Islet precursor cell (in vitro differentiated cells): Measurements from ENCODE around the gene TRIO.

Experiments used
- DNase-seq: peaks from one replicate; pipeline ENCODE4 v3.0.0-alpha.2; 2018

Gene TRIO

GRCh38 chr5:14503017-14503680 lies 360.0 kb downstream of the TRIO start:
- DNase-seq: no peak

DNA sequence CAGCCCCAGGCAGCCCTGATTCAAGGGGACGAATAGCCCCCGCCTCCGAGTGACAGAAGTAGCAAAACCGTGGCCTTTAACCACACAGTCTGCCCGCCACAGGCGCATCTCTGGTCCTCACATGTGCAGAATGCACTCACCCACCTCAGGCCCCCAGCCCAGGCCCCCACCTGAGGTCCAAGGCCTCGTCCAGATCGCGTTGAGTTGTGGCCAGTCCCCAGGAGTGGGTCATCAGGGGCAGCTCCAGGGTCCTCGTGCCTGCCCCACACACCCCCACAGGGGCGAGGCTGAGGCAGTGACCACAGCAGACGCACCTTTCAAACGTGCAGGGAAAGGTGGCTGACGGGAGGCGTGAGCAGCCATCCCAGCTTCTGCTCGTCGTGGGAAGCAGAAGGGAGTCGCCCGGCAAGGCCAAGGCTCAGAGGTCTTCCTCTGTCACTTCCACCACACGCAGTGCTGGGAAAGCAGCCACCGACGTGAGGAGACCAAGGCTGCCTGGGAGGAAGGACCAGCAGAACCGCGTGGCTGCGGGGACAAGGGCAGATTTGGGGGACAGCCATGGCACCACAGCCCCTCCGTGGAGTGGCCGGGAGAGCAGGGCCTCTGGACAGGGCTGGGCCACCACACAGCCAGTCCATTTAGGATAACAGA lies 360.7 kb downstream of the TRIO start:
- no peak for DNase-seq

- DNase-seq: no peak
Measured at GRCh38 chr5:14504332-14504727, 361.2 kb downstream of the TRIO start.

DNA sequence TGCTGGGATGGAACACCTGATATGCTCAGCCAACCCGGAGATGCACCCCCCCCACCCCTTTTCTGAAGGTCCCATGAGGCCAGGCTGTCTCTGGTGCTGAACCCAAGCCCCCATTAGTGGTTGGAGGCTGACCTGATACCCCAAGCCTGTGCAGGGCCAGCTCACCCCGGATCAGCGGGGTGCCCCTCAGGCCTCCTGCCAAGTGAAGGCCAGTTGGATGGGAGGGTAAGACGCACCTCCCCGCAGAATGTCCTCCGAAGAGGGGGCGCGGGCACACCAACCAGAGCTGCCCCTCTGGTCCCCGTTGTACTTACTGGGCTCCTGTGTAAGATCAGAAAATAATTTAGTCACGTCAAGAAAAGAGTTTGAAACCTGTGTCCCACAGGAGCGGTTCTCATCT lies 361.7 kb downstream of the TRIO start:
- DNase-seq: no peak

DNA sequence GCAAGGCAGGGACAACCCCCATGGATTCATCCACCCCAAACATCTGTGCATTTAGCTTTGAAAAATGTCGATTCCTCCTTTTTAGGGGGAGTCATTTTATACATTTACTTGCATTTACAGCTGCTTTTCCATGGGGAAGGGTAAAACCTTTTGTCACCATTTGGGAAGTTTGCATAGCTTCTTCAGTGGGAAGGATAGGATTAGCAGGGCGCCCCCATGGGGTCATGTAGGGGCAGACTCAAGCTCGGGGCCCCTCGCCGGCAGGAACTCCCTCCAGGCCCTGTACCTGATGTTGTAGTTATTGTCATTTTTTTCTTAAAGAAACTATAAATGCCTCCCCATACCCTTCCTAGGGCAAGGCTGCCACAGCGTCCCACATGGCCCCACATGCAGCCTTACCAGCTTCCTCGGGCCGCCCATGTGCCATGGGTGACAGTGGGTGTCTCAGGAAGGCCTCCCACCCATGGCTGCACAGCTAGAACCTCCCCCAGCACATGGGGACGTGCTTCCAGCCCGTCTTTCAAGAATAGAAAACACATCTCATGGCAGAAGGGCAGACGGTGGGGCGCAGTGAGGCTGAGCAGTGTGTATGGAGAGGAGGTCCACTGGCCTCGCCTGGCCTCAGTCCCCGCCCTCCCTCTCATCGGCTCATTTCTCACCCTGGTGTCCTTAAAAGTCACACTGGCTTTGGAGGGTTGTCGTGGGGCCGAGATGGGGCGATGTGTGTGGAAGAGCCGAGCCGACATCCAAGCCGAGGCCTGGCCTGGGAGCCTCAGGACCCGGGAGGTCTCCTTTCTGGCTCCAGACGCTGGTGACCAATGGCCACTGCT lies 362.4 kb downstream of the TRIO start:
- no peak for DNase-seq

DNA sequence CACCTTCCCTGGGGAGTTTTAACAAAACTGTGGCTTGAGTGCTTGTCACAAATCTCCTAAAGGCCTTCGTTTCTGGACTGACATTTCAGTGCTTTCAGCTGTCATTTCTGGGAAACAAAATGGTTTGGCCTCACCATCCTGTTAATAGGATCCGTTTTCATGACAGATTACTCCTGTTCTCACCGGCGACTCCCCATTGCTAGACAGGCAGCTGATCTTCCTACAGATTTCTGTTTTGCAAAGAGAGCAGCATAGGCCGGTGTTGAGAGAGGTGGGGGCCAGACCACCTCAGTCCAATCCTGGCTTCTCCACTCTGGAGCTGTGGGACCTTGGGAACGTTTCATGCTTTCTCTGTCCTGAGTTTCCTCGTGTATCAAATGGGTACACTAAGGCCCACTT lies 363.0 kb downstream of the TRIO start:
- no peak for DNase-seq

GRCh38 chr5:14506661-14507060 lies 363.5 kb downstream of the TRIO start:
- DNase-seq: no peak

DNA sequence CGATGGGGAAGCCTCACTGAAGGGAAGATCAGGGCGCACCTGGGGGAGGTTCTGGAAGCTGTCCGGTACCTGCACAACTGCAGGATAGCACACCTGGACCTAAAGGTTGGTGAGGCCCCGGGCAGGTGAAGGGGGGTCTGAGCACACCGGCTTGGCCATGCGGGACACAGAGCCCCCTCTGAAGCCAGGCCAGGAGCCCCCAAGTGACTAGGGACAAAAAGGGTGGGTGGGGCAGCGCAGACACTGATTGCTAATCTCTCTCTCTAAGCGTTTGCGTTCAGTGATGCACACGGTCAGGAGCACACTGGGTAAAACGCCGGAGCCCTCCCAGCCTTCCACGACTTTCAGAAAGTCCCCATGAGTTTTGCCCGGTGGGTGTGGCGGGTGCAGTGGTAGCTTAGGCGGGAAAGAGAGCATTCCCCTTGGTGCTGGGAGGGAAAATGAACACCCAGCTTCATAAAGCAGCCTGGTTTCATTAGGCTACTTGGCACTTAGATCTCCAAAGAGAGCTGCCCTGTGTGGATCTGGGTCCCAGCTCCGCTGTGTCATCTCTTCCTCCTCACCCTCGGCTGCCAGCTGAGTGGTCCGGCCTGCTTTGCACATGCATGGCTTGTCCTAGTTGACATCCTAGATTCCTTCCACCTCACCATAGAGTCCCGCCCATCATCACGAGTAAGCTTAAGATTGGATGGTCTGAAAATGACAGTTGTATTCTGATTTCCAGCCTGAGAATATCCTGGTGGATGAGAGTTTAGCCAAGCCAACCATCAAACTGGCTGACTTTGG lies 364.2 kb downstream of the TRIO start:
- DNase-seq: no peak

GRCh38 chr5:14508046-14508445 lies 364.9 kb downstream of the TRIO start:
- DNase-seq: no peak

- DNase-seq: no peak
Measured at GRCh38 chr5:14509556-14509955, 366.4 kb downstream of the TRIO start.

GRCh38 chr5:14510156-14510734 lies 367.1 kb downstream of the TRIO start:
- DNase-seq: no peak

DNA sequence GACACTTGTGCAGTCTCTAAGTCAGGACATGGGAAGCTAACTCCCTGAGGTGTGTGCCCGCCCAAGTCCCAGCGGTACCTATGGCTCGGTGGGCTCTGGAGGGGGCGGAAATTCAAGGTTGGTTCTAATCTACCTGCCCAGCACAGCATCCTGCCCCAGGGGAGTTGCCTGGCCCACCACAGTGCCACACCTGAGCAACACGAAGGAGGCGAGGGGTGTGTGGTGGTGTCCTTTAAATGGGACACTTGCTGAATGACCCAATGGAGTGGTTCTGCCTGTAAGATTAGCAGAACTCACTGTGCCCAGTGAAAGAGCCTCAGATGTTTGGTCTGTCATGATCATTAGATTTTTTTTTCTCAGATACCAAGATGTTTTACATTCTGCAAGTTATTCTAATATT lies 367.7 kb downstream of the TRIO start:
- no peak for DNase-seq

- DNase-seq: no peak
Measured at GRCh38 chr5:14512574-14512973, 369.4 kb downstream of the TRIO start.

GRCh38 chr5:14513266-14513665 lies 370.1 kb downstream of the TRIO start:
- no peak for DNase-seq

DNA sequence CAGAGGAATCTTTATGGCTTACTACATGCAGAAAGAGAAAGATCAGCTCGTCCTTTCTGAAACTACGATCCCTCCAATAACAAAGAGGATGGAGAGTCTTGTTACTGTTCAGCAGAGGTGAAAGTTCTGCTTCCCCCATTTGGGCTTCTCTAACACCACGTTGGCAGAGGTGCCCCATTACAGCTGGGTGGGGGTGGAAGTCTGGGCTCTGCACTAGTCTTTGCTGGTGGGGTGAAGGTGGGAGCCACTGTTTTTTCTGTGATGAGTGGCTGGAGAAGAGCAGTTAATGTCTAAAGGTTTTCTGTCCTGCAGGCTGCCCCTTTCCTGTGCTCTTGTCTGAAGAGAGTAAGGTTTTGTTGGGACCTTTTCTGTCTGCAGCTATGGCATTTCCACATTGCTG lies 373.8 kb downstream of the TRIO start:
- no peak for DNase-seq

DNA sequence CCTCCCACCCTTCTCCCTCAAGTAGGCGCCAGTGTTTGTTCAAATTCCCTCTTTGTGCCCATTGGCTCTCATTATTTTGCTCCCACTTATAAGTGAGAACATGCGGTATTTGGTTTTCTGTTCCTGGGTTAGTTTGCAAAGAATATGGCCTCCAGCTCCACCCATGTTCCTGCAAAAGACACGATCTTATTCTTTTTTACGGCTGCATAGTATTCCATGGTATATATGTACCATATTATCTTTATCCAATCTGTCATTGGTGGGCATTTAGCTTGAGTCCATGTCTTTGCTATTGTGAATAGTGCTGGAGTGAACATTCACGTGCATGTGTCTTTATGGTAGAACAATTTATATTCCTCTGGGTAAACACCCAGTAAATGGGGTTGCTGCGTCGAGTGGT lies 375.5 kb downstream of the TRIO start:
- DNase-seq: no peak

- DNase-seq: no peak
Measured at GRCh38 chr5:14521748-14522147, 378.6 kb downstream of the TRIO start.

DNA sequence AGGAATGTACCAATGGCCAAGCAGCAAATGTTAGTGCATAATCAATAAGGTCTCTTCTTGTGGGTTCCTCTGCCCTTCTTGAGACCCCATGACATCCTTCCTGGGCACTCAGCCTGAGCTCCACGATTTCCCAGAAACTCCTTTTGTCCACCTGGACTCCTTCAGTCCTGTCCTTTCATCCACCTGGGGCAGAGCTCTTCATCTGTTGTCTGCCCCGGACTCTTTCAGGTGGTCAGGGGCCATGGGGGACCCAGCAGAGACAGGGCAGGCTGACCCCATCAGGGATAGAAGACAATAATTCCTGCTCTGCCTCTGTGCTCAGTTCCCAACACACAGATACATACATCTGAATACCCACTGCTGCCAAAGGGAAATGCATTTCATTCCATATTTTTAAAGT lies 379.6 kb downstream of the TRIO start:
- DNase-seq: no peak

- DNase-seq: no peak
Measured at GRCh38 chr5:14523243-14524034, 380.3 kb downstream of the TRIO start.

DNA sequence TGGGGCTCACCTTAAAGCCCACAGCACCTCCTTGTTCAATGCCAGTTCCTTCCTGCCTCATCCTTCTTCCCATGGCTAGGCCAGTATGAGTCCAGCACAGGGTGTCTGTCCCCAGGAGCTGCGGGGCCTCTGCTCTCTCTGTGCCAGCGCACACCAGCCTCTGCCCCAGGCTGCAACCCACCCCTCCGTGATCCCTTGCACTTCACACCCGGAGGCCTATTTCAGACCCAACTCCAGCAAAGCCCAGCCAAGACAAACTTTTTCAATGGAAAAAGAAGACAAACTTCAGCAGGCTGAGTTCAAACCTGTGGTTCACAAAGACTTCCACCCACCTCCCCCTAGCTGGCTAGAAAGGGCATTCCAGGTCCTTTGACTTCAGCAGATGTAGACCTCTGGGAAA lies 382.3 kb downstream of the TRIO start:
- DNase-seq: no peak

GRCh38 chr5:14526493-14526892 lies 383.4 kb downstream of the TRIO start:
- DNase-seq: no peak

GRCh38 chr5:14528115-14528514 lies 385.0 kb downstream of the TRIO start:
- DNase-seq: no peak
